ENCODE results near the gene YTHDF2.
"Not testable (repeated sequence)": the region's sequence is repeated elsewhere in the genome, so short reads cannot be mapped to it uniquely, and the experiment has no call there.

Gene YTHDF2

GRCh38 chr1:28736450-28737306 is at the start of gene YTHDF2:
TSS of gene YTHDF2 (plus strand) at chr1:28736940. CDS start at chr1:28737121, 181 bp downstream.
- peak; percentile 94 for DNase-seq

GRCh38 chr1:28691627-28692026 is 45.1 kb upstream of the YTHDF2 start:
- not testable (repeated sequence) for DNase-seq

GRCh38 chr1:28703629-28704028 is 33.1 kb upstream of the YTHDF2 start:
- DNase-seq, result no peak

GRCh38 chr1:28716336-28716735 is 20.4 kb upstream of the YTHDF2 start:
- no peak for DNase-seq

GRCh38 chr1:28718166-28718565 is 18.6 kb upstream of the YTHDF2 start:
- DNase-seq, result no peak

- DNase-seq, result no peak
These were observed 18.0 kb upstream of the YTHDF2 start for GRCh38 chr1:28718586-28719331.

GRCh38 chr1:28719332-28719619 is 17.5 kb upstream of the YTHDF2 start:
- no peak for DNase-seq

- DNase-seq, result no peak
These were observed 16.4 kb upstream of the YTHDF2 start for GRCh38 chr1:28720376-28720775.

GRCh38 chr1:28721927-28722326 is 14.8 kb upstream of the YTHDF2 start:
- DNase-seq, result not testable (repeated sequence)

- DNase-seq, result not testable (repeated sequence)
These were observed 11.4 kb upstream of the YTHDF2 start for GRCh38 chr1:28725365-28725764.

- DNase-seq, result no peak
These were observed 735 bp upstream of the YTHDF2 start for GRCh38 chr1:28735961-28736449.

GRCh38 chr1:28737307-28738132 is 780 bp downstream of the YTHDF2 start:
- no peak for DNase-seq

GRCh38 chr1:28740118-28740517 is 3.4 kb downstream of the YTHDF2 start:
- no peak for DNase-seq

GRCh38 chr1:28744184-28744583 is 7.4 kb downstream of the YTHDF2 start:
- no peak for DNase-seq

GRCh38 chr1:28745653-28746173 is 9.0 kb downstream of the YTHDF2 start:
- DNase-seq, result no peak

- DNase-seq, result no peak
These were observed 13.6 kb downstream of the YTHDF2 start for GRCh38 chr1:28750330-28750729.

- peak; percentile 26 for DNase-seq
These were observed 14.1 kb downstream of the YTHDF2 start for GRCh38 chr1:28750771-28751294.

- peak; percentile 73 for DNase-seq
These were observed 14.7 kb downstream of the YTHDF2 start for GRCh38 chr1:28751315-28752060.

- no peak for DNase-seq
These were observed 19.0 kb downstream of the YTHDF2 start for GRCh38 chr1:28755701-28756100.

GRCh38 chr1:28756846-28757245 is 20.1 kb downstream of the YTHDF2 start:
- DNase-seq, result no peak

GRCh38 chr1:28758420-28758819 is 21.7 kb downstream of the YTHDF2 start:
- no peak for DNase-seq

- DNase-seq, result no peak
These were observed 22.5 kb downstream of the YTHDF2 start for GRCh38 chr1:28759257-28759656.

Data from NCI-H226 (cell line).